GM21515 (cell line): Measurements from ENCODE around the gene ATP5PO.
A peak's percentile ranks its signal among the peaks of the same experiment; 100 is the strongest.

Experiments used
- ATAC-seq: cut with Tn5 transposase; IDR thresholded peaks from one replicate; pipeline ENCODE4 v1.9.1; 2021; ENCODE audit not compliant: unreplicated experiment

Gene ATP5PO

GRCh38 chr21:33915368-33916199 lies at the start of gene ATP5PO:
ATP5PO (minus strand) TSS chr21:33915804; CDS start chr21:33915763, 41 bp downstream.
- peak; percentile 97 for ATAC-seq

GRCh38 chr21:33964706-33965325 lies 49.2 kb upstream of the ATP5PO start:
- no peak for ATAC-seq

GRCh38 chr21:33963848-33964555 lies 48.4 kb upstream of the ATP5PO start:
- ATAC-seq = no peak

- ATAC-seq = no peak
Measured at GRCh38 chr21:33962290-33962689, 46.7 kb upstream of the ATP5PO start.

GRCh38 chr21:33961061-33961460 lies 45.5 kb upstream of the ATP5PO start:
- ATAC-seq = no peak

- ATAC-seq = no peak
Measured at GRCh38 chr21:33959680-33960079, 44.1 kb upstream of the ATP5PO start.

- no peak for ATAC-seq
Measured at GRCh38 chr21:33954395-33954794, 38.8 kb upstream of the ATP5PO start.

GRCh38 chr21:33951276-33952178 lies 35.9 kb upstream of the ATP5PO start:
- no peak for ATAC-seq

GRCh38 chr21:33950431-33951079 lies 35.0 kb upstream of the ATP5PO start:
- ATAC-seq = no peak

- ATAC-seq = no peak
Measured at GRCh38 chr21:33949516-33950430, 34.2 kb upstream of the ATP5PO start.

GRCh38 chr21:33948951-33949444 lies 33.4 kb upstream of the ATP5PO start:
- ATAC-seq = no peak

- peak; percentile 42 for ATAC-seq
Measured at GRCh38 chr21:33948096-33948950, 32.7 kb upstream of the ATP5PO start.

GRCh38 chr21:33947451-33948095 lies 32.0 kb upstream of the ATP5PO start:
- peak; percentile 50 for ATAC-seq

GRCh38 chr21:33945652-33946270 lies 30.2 kb upstream of the ATP5PO start:
- ATAC-seq = no peak

- no peak for ATAC-seq
Measured at GRCh38 chr21:33944185-33944763, 28.7 kb upstream of the ATP5PO start.

- no peak for ATAC-seq
Measured at GRCh38 chr21:33943293-33943692, 27.7 kb upstream of the ATP5PO start.

GRCh38 chr21:33942426-33942825 lies 26.8 kb upstream of the ATP5PO start:
- no peak for ATAC-seq
